ENCODE data around the gene ANKFY1.

- TF ChIP-seq, protein P1, sequence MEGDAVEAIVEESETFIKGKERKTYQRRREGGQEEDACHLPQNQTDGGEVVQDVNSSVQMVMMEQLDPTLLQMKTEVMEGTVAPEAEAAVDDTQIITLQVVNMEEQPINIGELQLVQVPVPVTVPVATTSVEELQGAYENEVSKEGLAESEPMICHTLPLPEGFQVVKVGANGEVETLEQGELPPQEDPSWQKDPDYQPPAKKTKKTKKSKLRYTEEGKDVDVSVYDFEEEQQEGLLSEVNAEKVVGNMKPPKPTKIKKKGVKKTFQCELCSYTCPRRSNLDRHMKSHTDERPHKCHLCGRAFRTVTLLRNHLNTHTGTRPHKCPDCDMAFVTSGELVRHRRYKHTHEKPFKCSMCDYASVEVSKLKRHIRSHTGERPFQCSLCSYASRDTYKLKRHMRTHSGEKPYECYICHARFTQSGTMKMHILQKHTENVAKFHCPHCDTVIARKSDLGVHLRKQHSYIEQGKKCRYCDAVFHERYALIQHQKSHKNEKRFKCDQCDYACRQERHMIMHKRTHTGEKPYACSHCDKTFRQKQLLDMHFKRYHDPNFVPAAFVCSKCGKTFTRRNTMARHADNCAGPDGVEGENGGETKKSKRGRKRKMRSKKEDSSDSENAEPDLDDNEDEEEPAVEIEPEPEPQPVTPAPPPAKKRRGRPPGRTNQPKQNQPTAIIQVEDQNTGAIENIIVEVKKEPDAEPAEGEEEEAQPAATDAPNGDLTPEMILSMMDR (IDR thresholded peaks at IDR 0.05; ENCODE audit: poor library complexity), result no peak
- no peak for TF ChIP-seq EZH2 (IDR thresholded peaks at IDR 0.05; ENCODE audit: borderline replicate concordance)
- no peak for TF ChIP-seq EZH2phosphoT487 (IDR thresholded peaks at IDR 0.05; ENCODE audit: low read depth, severe bottlenecking, unreplicated experiment)
Observed at GRCh38 chr17:4267402-4267801, 3.6 kb upstream of the ANKFY1 start.

Data from hepatocyte (in vitro differentiated cells).